Activated naive CD4-positive, alpha-beta T cell treated with anti-CD3 and anti-CD28 coated beads for 36 hours (primary cell): Measurements from ENCODE around the gene C17orf114. TPM values are rescaled to one million over a fixed set of nuclear protein-coding genes. Genes with fewer than 3 reads are reported as not detected.

ENCODE experiments used
- total RNA-seq, 2 experiments: library from RNA; stranded (reverse); gene quantifications; one replicate each; pipeline ENCODE4 v1.2.3, GENCODE V29; 2021

Gene C17orf114

Other genes starting within 250 kb of the C17orf114 start
- 10 to 100 TPM; 73.7 to 80.7 TPM for gene MYBBP1A, start 246.9 kb downstream of the C17orf114 start, total RNA-seq
- not detected for gene GGT6, start 241.8 kb downstream of the C17orf114 start, total RNA-seq
- not detected for gene SMTNL2, start 217.8 kb downstream of the C17orf114 start, total RNA-seq
- gene ALOX15, start 160.7 kb downstream of the C17orf114 start, total RNA-seq = not detected
- gene PELP1, start 98.2 kb downstream of the C17orf114 start, total RNA-seq = 10 to 100 TPM; 79.0 to 91.2 TPM
- 100 to 1,000 TPM; 169 to 174 TPM for gene ARRB2, start 91.7 kb downstream of the C17orf114 start, total RNA-seq
- gene MED11, start 70.9 kb downstream of the C17orf114 start, total RNA-seq = 10 to 100 TPM; 15.9 to 17.1 TPM
- gene ZMYND15, start 62.5 kb downstream of the C17orf114 start, total RNA-seq = under 1 TPM in 1 of 2 experiments, not detected in 1; 0.17 TPM
- gene CXCL16, start 62.4 kb downstream of the C17orf114 start, total RNA-seq = 1 to 10 TPM; 2.0 to 2.3 TPM
- gene TM4SF5, start 30.4 kb downstream of the C17orf114 start, total RNA-seq = not detected
- gene VMO1, start 16.0 kb downstream of the C17orf114 start, total RNA-seq = under 1 TPM in 1 of 2 experiments, not detected in 1; 0.60 TPM
- not detected for gene GLTPD2, start 13.4 kb downstream of the C17orf114 start, total RNA-seq
- 100 to 1,000 TPM; 171 to 186 TPM for gene PSMB6, start 6.2 kb downstream of the C17orf114 start, total RNA-seq
- 10 to 100 TPM; 17.4 to 17.6 TPM for gene PLD2, start 4.8 kb upstream of the C17orf114 start, total RNA-seq
- gene MINK1, start 31.0 kb upstream of the C17orf114 start, total RNA-seq = 10 to 100 TPM; 49.1 to 50.4 TPM
- gene C17orf107, start 97.2 kb upstream of the C17orf114 start, total RNA-seq = 1 to 10 TPM; 1.9 TPM
- under 1 TPM; 0.22 to 0.38 TPM for gene CHRNE, start 100.8 kb upstream of the C17orf114 start, total RNA-seq
- not detected for gene GP1BA, start 129.9 kb upstream of the C17orf114 start, total RNA-seq
- 10 to 100 TPM; 63.8 to 65.2 TPM for gene SLC25A11, start 137.7 kb upstream of the C17orf114 start, total RNA-seq
- gene RNF167, start 137.9 kb upstream of the C17orf114 start, total RNA-seq = 100 to 1,000 TPM; 133 to 140 TPM
- gene PFN1, start 146.2 kb upstream of the C17orf114 start, total RNA-seq = 1,000 to 10,000 TPM; 1,812 to 1,876 TPM
- gene ENO3, start 148.8 kb upstream of the C17orf114 start, total RNA-seq = 10 to 100 TPM; 26.7 to 28.9 TPM
- gene SPAG7, start 165.5 kb upstream of the C17orf114 start, total RNA-seq = 10 to 100 TPM; 68.6 to 70.2 TPM
- 10 to 100 TPM; 79.1 to 79.5 TPM for gene CAMTA2, start 185.3 kb upstream of the C17orf114 start, total RNA-seq
- gene INCA1, start 195.2 kb upstream of the C17orf114 start, total RNA-seq = under 1 TPM; 0.21 to 0.54 TPM
- gene KIF1C, start 195.6 kb upstream of the C17orf114 start, total RNA-seq = 10 to 100 TPM; 30.5 to 31.1 TPM
- gene SLC52A1, start 233.1 kb upstream of the C17orf114 start, total RNA-seq = under 1 TPM; 0.12 to 0.19 TPM